Astrocyte of the spinal cord (primary cell): Measurements from ENCODE around the gene KCNG4.

Source experiments
- DNase-seq: peaks from one replicate; pipeline ENCODE4 v3.0.0; 2011; ENCODE audit warnings: low read depth, low spot score
- H3K4me3 ChIP-seq: 2 replicates; pipeline ENCODE4 v1.5.1; 2011; ENCODE audit warnings: low read depth, mild to moderate bottlenecking, low read length, moderate library complexity
- in situ Hi-C: cut with HindIII; loops from 2 replicates; pipeline ENCODE4 v1.10.0; 2017; ENCODE audit warnings: low sequenced_read_pairs
- TF ChIP-seq, protein P1 (sequence below): IDR thresholded peaks from 2 replicates; pipeline ENCODE4 v1.5.1; 2012; ENCODE audit warnings: low read depth, mild to moderate bottlenecking, low read length, inconsistent platforms

Gene KCNG4

DNA sequence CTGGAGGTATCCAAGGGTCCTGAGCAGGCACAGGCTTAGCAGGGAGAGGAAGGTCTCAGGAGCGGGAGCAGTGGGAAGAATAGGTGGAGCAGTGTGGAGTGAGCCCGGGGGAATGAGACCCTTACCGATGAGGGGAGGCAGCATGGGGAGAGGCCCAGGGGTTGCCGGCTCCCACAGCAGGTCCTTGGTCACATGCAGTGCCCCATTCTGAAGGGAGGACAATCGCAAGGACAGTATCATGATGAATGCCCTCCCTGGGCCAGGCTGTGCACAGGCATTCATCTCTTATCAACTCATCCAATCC is 56.3 kb downstream of the KCNG4 start:
- H3K4me3 ChIP-seq = no peak overlapping the region
- in situ Hi-C loops = no loop called here
- TF ChIP-seq, protein P1, sequence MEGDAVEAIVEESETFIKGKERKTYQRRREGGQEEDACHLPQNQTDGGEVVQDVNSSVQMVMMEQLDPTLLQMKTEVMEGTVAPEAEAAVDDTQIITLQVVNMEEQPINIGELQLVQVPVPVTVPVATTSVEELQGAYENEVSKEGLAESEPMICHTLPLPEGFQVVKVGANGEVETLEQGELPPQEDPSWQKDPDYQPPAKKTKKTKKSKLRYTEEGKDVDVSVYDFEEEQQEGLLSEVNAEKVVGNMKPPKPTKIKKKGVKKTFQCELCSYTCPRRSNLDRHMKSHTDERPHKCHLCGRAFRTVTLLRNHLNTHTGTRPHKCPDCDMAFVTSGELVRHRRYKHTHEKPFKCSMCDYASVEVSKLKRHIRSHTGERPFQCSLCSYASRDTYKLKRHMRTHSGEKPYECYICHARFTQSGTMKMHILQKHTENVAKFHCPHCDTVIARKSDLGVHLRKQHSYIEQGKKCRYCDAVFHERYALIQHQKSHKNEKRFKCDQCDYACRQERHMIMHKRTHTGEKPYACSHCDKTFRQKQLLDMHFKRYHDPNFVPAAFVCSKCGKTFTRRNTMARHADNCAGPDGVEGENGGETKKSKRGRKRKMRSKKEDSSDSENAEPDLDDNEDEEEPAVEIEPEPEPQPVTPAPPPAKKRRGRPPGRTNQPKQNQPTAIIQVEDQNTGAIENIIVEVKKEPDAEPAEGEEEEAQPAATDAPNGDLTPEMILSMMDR = no peak
- DNase-seq = no peak

DNA sequence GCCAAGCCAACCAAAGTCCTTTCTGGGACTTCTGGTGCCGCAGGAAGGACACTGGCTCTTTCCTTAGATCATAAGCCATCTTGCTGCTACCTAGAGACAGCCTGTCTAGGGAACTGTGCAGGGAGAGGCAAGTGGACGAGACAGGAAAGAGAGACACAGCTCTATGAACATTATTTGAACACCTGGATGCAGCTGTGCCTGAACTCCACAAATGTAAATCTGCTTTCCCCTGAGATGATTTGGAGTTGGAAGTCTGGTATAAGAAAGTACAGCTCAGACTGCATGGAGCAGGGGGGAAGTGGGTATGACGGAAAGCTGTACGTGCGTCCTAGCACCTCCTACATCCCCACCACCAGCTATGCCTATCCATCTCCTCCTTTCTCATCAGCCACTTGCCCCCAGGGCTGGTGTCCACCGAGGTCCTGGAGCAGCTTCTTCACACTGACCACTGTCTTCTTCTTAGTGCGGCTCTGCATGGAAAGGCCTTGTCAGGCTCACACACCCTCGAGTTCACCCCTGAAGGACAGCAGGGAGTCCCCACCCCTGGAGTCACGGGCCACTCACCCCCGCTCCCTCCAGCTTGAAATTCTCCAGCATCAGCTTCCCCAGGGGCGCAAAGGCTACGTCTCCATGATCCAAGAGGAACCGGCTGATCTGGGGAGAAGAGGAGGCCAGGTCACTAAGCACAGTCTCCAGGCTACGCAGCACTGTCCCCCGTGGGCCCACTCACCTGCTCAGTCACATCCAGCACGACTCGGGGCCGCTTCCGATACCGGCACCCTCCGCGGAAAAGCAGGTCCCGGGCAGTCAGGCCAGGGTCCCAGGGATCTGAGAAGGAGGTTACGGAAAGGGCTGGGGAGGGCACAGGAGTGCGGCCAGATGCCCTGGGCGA is 56.9 kb downstream of the KCNG4 start:
- TF ChIP-seq, protein P1 = no peak
- in situ Hi-C loops = no loop called here
- no peak for DNase-seq
- no peak overlapping the region for H3K4me3 ChIP-seq

DNA sequence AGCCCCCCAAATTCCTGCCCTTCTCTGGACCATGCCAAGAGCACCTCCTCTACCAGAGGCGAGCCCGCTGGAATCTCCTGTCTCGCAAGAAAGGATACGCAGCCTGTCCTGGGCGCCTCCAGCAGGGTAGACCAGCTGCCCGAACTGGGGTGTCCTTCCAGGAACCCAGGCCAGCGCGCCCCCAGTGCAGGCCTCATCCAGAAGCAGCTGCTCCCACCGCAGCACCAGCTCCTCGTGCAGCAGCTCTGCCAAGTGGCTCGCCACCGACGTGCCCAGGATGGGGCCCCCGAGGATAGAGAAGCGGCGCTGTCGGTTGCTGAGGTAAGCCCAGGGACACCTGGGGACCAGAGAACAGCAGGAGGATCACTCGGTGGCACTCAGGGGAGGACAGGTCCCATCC is 57.7 kb downstream of the KCNG4 start:
- H3K4me3 ChIP-seq = no peak overlapping the region
- TF ChIP-seq, protein P1 = no peak
- in situ Hi-C loops = no loop called here
- no peak for DNase-seq

DNA sequence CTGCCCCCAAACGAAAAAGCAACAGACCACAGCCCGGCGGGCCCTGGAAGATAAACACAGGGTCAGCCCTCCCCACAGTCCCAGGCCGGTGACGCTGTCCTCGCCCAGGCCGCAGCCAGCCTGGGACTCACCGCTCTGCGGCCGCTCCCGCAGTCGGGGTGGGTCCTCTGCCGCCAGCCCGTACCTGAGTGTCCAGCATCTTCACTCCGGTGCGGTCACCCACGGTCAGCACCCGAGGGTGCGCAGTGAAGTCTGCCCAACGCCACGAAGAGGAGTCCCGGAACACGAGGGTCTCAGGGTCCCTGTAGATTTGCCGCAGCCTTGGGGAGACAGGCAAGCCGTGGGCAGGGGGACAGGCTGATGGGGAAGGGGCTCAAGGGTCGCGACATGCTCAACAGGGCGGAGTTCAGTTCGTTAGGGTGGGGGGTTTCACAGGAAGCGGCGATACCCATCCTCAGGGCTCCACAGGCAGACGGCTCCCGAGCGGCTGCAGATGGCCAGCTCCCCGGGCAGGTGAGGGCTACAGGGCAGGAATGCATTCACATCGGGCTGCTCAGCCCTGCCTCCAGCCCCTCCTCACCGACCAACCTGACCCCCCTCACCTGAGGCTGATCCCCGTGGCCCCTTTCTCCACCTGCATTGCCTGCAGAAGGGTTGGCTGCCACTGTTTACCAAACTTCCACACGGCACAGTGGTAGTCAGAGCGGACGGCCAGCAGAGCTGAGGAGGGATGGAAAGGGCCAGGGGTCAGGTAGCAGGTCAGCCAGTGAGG is 58.5 kb downstream of the KCNG4 start:
- DNase-seq = no peak
- H3K4me3 ChIP-seq = no peak overlapping the region
- TF ChIP-seq, protein P1 = no peak
- in situ Hi-C loops = no loop called here

DNA sequence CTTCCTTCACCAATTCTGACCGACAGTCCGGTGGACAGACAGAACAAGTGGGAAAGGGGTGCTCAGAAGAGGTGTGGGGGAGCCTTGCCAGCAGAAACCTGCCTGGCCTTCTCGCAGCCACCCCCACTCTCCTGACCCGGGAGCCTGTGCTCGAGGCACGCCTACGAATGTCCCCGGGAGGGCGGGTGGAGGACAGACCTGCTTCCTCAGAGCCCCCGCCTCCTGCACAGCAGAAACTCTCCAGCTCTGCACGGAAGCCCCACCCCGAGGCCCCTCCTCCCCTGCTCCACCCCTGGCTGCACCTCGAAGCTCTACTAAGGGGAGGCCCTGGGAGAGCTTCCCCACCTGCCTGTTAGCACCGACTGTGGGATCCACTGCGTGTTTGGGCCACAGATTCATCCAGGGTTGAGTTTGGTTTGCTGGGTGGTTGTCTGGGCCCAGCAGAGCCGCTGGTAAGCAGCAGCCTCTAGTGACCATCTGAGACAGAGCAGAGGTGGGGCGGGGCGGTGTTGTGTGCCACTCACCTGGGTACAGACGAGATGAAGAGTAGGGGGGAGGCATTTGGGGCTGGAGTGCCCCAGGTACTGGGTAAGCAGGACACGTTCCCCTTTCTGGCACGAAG is 59.2 kb downstream of the KCNG4 start:
- TF ChIP-seq, protein P1 = no peak
- no peak overlapping the region for H3K4me3 ChIP-seq
- in situ Hi-C loops = no loop called here
- DNase-seq = no peak

DNA sequence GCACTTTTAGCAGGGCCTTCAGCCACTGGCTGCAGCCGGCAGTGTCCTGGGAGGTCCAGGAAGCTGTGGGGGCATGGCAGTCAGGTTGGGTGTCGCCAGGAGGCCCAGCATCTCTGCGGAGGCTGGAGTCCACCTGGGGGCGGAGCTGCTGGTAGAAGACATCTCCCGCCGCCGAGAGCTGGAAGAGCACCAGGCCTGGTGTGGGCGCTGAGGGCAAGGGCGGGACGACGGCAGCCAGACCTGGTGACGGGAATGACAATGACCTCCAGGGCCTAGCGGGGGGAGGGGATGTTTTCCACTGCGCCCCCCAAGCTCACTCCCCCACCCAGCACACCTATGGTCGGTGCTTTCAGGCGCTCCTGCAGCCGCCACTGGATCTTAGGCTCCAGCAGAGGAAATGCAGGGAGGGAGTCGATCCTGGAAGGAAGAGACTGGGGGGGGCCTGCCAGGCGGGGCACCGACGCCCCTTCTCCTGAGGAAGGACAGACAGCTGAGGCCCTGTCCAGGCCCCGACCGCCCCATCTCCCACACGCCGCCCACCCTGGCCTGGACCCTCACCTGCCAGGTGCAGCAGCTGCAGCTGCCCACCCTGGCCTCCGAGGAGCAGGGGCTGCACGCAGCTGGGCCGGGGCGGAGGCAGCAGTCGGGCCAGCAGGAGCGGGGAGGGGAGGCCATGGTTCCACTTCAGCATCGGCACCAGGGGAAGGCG is 60.0 kb downstream of the KCNG4 start:
- H3K4me3 ChIP-seq = no peak overlapping the region
- in situ Hi-C loops = no loop called here
- DNase-seq = no peak
- TF ChIP-seq, protein P1 = no peak
